ENCODE measurements around the gene TMEM147. TPM values are rescaled to one million over a fixed set of nuclear protein-coding genes. Genes with fewer than 3 reads are reported as not detected.

TMEM147 gene
- total RNA-seq, 4 donors from 2014 or later, result 86.2 to 145 (median 119) TPM

GRCh38 chr19:35551091-35551810, 5.8 kb downstream of the TMEM147 start:
- DNase-seq (no peak), ATAC-seq (no peak)
- in situ Hi-C loops (cut with MboI; ENCODE audit: low sequenced_read_pairs in 4 of 4), result no loop called here
- Histone ChIP-seq H3K9me3 (no peaks in the 10 kb centered on the region), H3K36me3 (peaks cover 0 to 11% of the 10 kb centered on the region in 2 donors), H3K27ac (no peak overlapping the region), H3K4me3 (no peak overlapping the region), H3K27me3 (no peaks in the 10 kb centered on the region), H3K4me1 (peaks cover 7 to 13% of the 10 kb centered on the region in 2 donors)
- TF ChIP-seq CTCF (IDR thresholded peaks at IDR 0.05 in 4 of 5, conservative IDR thresholded peaks at IDR 0.05 in 1 of 5), result no peak
- no peak for TF ChIP-seq POLR2A (IDR thresholded peaks at IDR 0.05)
- intact Hi-C loops (cut with DNase I; ENCODE audit: low total_unique reads), result no loop called here

GRCh38 chr19:35552534-35553384, 7.3 kb downstream of the TMEM147 start:
- DNase-seq (no peak), ATAC-seq (no peak)
- H3K27me3 ChIP-seq, result peaks cover 0 to 2% (median under 1%) of the 10 kb centered on the region in 3 donors
- TF ChIP-seq POLR2A (IDR thresholded peaks at IDR 0.05), result no peak
- no peak for TF ChIP-seq CTCF (IDR thresholded peaks at IDR 0.05 in 4 of 5, conservative IDR thresholded peaks at IDR 0.05 in 1 of 5)
- intact Hi-C loops (cut with DNase I; ENCODE audit: low total_unique reads), result no loop called here
- H3K4me3 ChIP-seq, result no peak overlapping the region
- no peaks in the 10 kb centered on the region for H3K9me3 ChIP-seq
- in situ Hi-C loops (cut with MboI; ENCODE audit: low sequenced_read_pairs in 4 of 4), result no loop called here
- peaks cover 0 to 8% of the 10 kb centered on the region in 2 donors for H3K4me1 ChIP-seq
- H3K36me3 ChIP-seq, result peaks cover 0 to under 1% of the 10 kb centered on the region in 2 donors
- no peak overlapping the region for H3K27ac ChIP-seq

GRCh38 chr19:35553385-35554000, 8.1 kb downstream of the TMEM147 start:
- intact Hi-C loops (cut with DNase I; ENCODE audit: low total_unique reads), result no loop called here
- Histone ChIP-seq H3K27ac (no peak overlapping the region), H3K9me3 (no peaks in the 10 kb centered on the region), H3K36me3 (no peaks in the 10 kb centered on the region), H3K4me3 (no peak overlapping the region), H3K27me3 (peaks cover 7 to 8% (median 8%) of the 10 kb centered on the region in 3 donors), H3K4me1 (peaks cover 0 to 14% of the 10 kb centered on the region in 2 donors)
- in situ Hi-C loops (cut with MboI; ENCODE audit: low sequenced_read_pairs in 4 of 4), result no loop called here
- ATAC-seq (no peak), DNase-seq (no peak)
- TF ChIP-seq CTCF (IDR thresholded peaks at IDR 0.05 in 4 of 5, conservative IDR thresholded peaks at IDR 0.05 in 1 of 5) (no peak), POLR2A (IDR thresholded peaks at IDR 0.05) (no peak)

GRCh38 chr19:35554076-35554475, 8.7 kb downstream of the TMEM147 start:
- Histone ChIP-seq H3K36me3 (no peaks in the 10 kb centered on the region), H3K9me3 (no peaks in the 10 kb centered on the region), H3K27ac (no peak overlapping the region), H3K4me1 (peaks cover 0 to 12% of the 10 kb centered on the region in 2 donors), H3K27me3 (peaks cover 12 to 14% (median 13%) of the 10 kb centered on the region in 3 donors), H3K4me3 (no peak overlapping the region)
- no peak for DNase-seq
- in situ Hi-C loops (cut with MboI; ENCODE audit: low sequenced_read_pairs in 4 of 4), result no loop called here
- intact Hi-C loops (cut with DNase I; ENCODE audit: low total_unique reads), result no loop called here
- ATAC-seq, result no peak
- TF ChIP-seq CTCF (IDR thresholded peaks at IDR 0.05 in 4 of 5, conservative IDR thresholded peaks at IDR 0.05 in 1 of 5), result no peak
- TF ChIP-seq POLR2A (IDR thresholded peaks at IDR 0.05), result no peak

All from gastrocnemius medialis (tissue), 4 donors.